Measurements from ENCODE around the gene ABHD1. TPM values are rescaled to one million over a fixed set of nuclear protein-coding genes. Genes with fewer than 3 reads are reported as not detected.

ABHD1 gene
- total RNA-seq, 1 experiment from 2014 or later = 0.18 TPM

- H3K36me3 Mint-ChIP-seq (ENCODE audit: insufficient read depth, unreplicated experiment) = peaks cover 28% of the 10 kb centered on the region
- no peak for TF ChIP-seq CTCF (IDR thresholded peaks at IDR 0.05; ENCODE audit: insufficient read depth in 1 of 2, low read depth in 1 of 2, low read length in 1 of 2, severe bottlenecking in 1 of 2, unreplicated experiment in 1 of 2)
- no peaks in the 10 kb centered on the region for H3K27me3 Mint-ChIP-seq (ENCODE audit: insufficient read depth, unreplicated experiment)
- no peak overlapping the region for H3K4me3 Mint-ChIP-seq (ENCODE audit: unreplicated experiment)
- Histone ChIP-seq H3K9me3 (no peaks in the 10 kb centered on the region), H3K27me3 (replicated peaks; ENCODE audit: control insufficient read depth, insufficient read depth, low read length) (no peaks in the 10 kb centered on the region), H3K4me3 (ENCODE audit: low read depth, low read length) (no peak overlapping the region), H3K36me3 (ENCODE audit: control insufficient read depth, insufficient read depth, low read length) (no peaks in the 10 kb centered on the region; the same call in 1 of the 2 replicates), H3K4me1 (peaks cover 9% of the 10 kb centered on the region)
- ChIA-PET POLR2A (no interaction called here), CTCF (no interaction called here)
- peaks cover 9% of the 10 kb centered on the region for H3K4me1 Mint-ChIP-seq (ENCODE audit: low read depth, unreplicated experiment)
- intact Hi-C loops (cut with micrococcal nuclease; ENCODE audit: unreplicated experiment) = no loop called here
- H3K27ac Mint-ChIP-seq (ENCODE audit: unreplicated experiment) = no peak overlapping the region
- DNase-seq = no peak
- H3K9me3 Mint-ChIP-seq (ENCODE audit: unreplicated experiment) = no peaks in the 10 kb centered on the region
- no TSS peak for BruUV-seq (replicated peaks)
These were observed 7.8 kb downstream of the ABHD1 start for GRCh38 chr2:27131429-27131828.

GRCh38 chr2:27133195-27133875 is 9.7 kb downstream of the ABHD1 start:
- Histone ChIP-seq H3K4me1 (peaks cover 5% of the 10 kb centered on the region; the same call in 1 of the 2 replicates), H3K9me3 (no peaks in the 10 kb centered on the region), H3K36me3 (ENCODE audit: control insufficient read depth, insufficient read depth, low read length) (no peaks in the 10 kb centered on the region; the same call in 1 of the 2 replicates), H3K4me3 (ENCODE audit: low read depth, low read length) (peak overlapping the region; percentile 64), H3K27me3 (replicated peaks; ENCODE audit: control insufficient read depth, insufficient read depth, low read length) (no peaks in the 10 kb centered on the region)
- POLR2A ChIA-PET = interaction anchor here (1.6 kb wide), 1 partner anchor 58 kb away, joined by 7 read pairs; no protein-coding TSS in a partner anchor
- DNase-seq = no peak
- CTCF ChIA-PET = interaction anchor here (0.6 to 2.1 kb wide), 9 partner anchors 19 to 187 kb away, joined by 3 to 22 read pairs (median 4); no protein-coding TSS in a partner anchor
- peaks cover 6% of the 10 kb centered on the region for H3K4me1 Mint-ChIP-seq (ENCODE audit: low read depth, unreplicated experiment)
- no peaks in the 10 kb centered on the region for H3K27me3 Mint-ChIP-seq (ENCODE audit: insufficient read depth, unreplicated experiment)
- TF ChIP-seq CTCF (IDR thresholded peaks at IDR 0.05; ENCODE audit: insufficient read depth in 1 of 2, low read depth in 1 of 2, low read length in 1 of 2, severe bottlenecking in 1 of 2, unreplicated experiment in 1 of 2) = no peak
- H3K9me3 Mint-ChIP-seq (ENCODE audit: unreplicated experiment) = no peaks in the 10 kb centered on the region
- H3K4me3 Mint-ChIP-seq (ENCODE audit: unreplicated experiment) = peak overlapping the region; percentile 86
- BruUV-seq (replicated peaks) = TSS peak; percentile 47
- H3K36me3 Mint-ChIP-seq (ENCODE audit: insufficient read depth, unreplicated experiment) = peaks cover 35% of the 10 kb centered on the region
- H3K27ac Mint-ChIP-seq (ENCODE audit: unreplicated experiment) = peak overlapping the region; percentile 93
- intact Hi-C loops (cut with micrococcal nuclease; ENCODE audit: unreplicated experiment) = no loop called here

DNA sequence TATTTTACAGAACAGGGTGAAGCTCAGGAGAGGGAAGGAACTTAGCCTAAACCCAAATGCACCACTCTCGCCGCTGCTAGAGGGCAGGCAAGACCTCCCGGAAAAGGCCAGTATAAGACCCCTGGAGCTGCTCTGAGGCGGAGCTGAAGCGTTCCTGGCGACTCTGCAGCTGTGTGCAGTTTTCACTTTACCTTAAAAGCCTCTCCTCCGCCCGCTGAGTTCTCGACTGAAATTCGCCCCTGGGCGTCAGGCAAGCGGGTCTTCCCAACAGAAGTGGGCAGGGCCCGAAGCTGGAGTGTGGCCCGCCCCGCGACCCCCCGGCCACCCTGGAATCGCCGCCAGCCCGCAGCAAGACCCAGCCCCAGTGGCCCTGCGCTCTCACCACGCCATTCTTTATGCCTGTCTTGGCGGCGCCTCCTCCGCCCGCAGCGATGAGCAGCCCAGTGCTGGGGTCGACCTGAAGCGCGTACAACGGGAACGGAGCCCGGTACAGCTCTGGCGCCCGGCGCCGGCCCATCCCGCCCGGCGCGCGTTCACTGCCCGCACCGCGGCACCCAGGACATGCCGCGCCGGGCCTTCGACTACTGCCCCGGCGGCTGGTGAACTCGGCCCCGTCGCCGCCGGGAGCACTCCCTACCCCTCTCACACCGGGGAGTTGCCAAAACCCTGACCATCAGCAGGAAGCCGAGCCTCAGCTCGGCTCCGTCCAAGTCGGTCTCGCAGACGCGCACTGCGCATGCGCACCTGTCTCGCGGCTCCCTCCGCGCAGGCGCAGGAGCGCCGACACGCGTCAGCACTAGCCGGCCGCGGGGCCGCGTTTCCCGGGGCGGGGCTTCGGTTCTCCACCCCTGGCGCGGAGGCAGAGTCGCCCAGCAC is 10.5 kb downstream of the ABHD1 start, which contains the start of gene PREB:
PREB (minus strand) TSS at position 732 of the 876 bp plus-strand sequence; CDS start at position 517, 215 bp downstream.
- intact Hi-C loops (cut with micrococcal nuclease; ENCODE audit: unreplicated experiment) = loop anchor here (2.0 kb wide), 1 partner anchor 35 kb away; no protein-coding TSS in a partner anchor
- Mint-ChIP-seq H3K9me3 (ENCODE audit: unreplicated experiment) (no peaks in the 10 kb centered on the region), H3K27ac (ENCODE audit: unreplicated experiment) (peak within 1 kb of the TSS; percentile 93), H3K27me3 (ENCODE audit: insufficient read depth, unreplicated experiment) (no peaks in the 10 kb centered on the region), H3K36me3 (ENCODE audit: insufficient read depth, unreplicated experiment) (peaks cover 35% of the 10 kb centered on the region), H3K4me3 (ENCODE audit: unreplicated experiment) (peak within 1 kb of the TSS; percentile 86), H3K4me1 (ENCODE audit: low read depth, unreplicated experiment) (peaks cover 6% of the 10 kb centered on the region)
- peak within 1 kb of the TSS; percentile 64 for H3K4me3 ChIP-seq (ENCODE audit: low read depth, low read length)
- TF ChIP-seq CTCF (IDR thresholded peaks at IDR 0.05; ENCODE audit: insufficient read depth in 1 of 2, low read depth in 1 of 2, low read length in 1 of 2, severe bottlenecking in 1 of 2, unreplicated experiment in 1 of 2) = peak in 1 of 2 experiments; percentile 47
- POLR2A ChIA-PET = interaction anchor here (1.2 to 1.6 kb wide), 2 partner anchors 11 to 57 kb away, joined by 7 to 8 read pairs; partner anchors contain the start of gene ABHD1
- BruUV-seq (replicated peaks) = no TSS peak
- CTCF ChIA-PET = interaction anchor here (0.6 to 2.1 kb wide), 11 partner anchors 18 to 164 kb away, joined by 3 to 22 read pairs (median 4); partner anchors contain the start of genes ATRAID and SLC5A6
- no peaks in the 10 kb centered on the region for H3K9me3 ChIP-seq
- no peaks in the 10 kb centered on the region for H3K27me3 ChIP-seq (replicated peaks; ENCODE audit: control insufficient read depth, insufficient read depth, low read length)
- peaks cover 5% of the 10 kb centered on the region; the same call in 1 of the 2 replicates for H3K4me1 ChIP-seq
- DNase-seq = peak; percentile 97 to 99
- no peaks in the 10 kb centered on the region; the same call in 1 of the 2 replicates for H3K36me3 ChIP-seq (ENCODE audit: control insufficient read depth, insufficient read depth, low read length)

All from Caco-2 (cell line).